ENCODE data around the gene FOXE3. TPM values are rescaled to one million over a fixed set of nuclear protein-coding genes. Genes with fewer than 3 reads are reported as not detected.

FOXE3 gene
- polyA plus RNA-seq, 2 of the 4 experiments (the other 2 are of a cell fraction): 0.08 TPM; not detected in 1

DNA sequence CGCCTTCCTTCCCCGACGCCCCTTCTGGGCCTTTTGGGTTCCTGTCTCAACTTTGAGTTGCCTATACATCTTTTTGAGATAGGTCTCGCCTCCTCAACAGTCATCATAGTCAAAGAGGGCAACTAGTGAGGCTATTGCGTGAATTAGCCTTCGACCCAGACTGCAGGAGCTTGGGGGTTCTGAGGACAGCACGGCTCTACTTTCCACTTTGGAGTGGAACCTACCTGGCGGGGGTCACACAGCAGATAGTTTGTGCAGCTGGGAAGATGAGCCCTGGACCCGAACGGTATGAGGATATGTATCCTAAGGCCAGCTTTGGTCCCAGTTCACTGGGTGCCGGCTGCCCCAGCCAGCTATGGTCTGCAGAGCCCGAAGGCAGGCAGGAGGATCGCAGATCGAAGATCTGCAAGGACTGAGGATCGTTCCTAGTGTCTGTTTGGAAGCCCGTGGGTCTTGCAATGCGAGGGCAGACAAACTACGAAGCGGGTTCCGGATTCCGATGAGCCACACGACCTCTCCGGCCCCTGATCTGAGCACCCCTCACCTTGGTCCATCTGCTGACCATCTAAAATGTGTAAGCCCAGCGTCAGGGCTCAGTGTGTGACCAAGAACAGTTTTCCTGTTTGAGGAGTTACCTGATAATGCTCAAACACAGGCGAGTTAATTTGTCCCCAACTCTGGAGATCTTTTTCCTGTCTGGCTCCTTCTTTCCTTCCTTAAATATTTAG is 29.9 kb downstream of the FOXE3 start:
- POLR2A ChIA-PET: no interaction called here

GRCh38 chr1:47448462-47449222 is 32.6 kb downstream of the FOXE3 start:
- WGBS (ENCODE audit: missing lambda C conversion rate): 72% methylated on average over 4 of the region's 4 CpGs
- Histone ChIP-seq H3K27ac (no peak overlapping the region), H3K4me1 (no peaks in the 10 kb centered on the region), H3K9me3 (no peaks in the 10 kb centered on the region), H3K4me3 (no peak overlapping the region), H3K4me2 (no peak overlapping the region)
- peak in 1 of 2 experiments; percentile 14; a peak in 1 of 6 replicates for ATAC-seq
- no peak for TF ChIP-seq MAFK (IDR thresholded peaks at IDR 0.05; ENCODE audit: partially characterized antibody)
- no peak for TF ChIP-seq FOXS1 (CRISPR knock-in tag; IDR thresholded peaks at IDR 0.05)
- no peak for FAIRE-seq
- DNase-seq (ENCODE audit: low read depth in 1 of 2, low spot score in 1 of 2): no peak
- ChIA-PET CTCF (interaction anchor here (0.8 to 4.1 kb wide), 12 partner anchors 10 to 277 kb away, joined by 3 to 52 read pairs (median 4); partner anchors contain the start of gene FOXD2), POLR2A (no interaction called here)

More for the DNA sequence above, 29.9 kb downstream of the FOXE3 start:
- no peak overlapping the region for H3K4me3 ChIP-seq
- H3K4me2 ChIP-seq: no peak overlapping the region
- CTCF ChIA-PET: interaction anchor here (1.3 kb wide), 1 partner anchor 9 kb away, joined by 6 read pairs; the partner anchor contains the start of gene FOXD2
- H3K4me1 ChIP-seq: no peaks in the 10 kb centered on the region
- H3K27ac ChIP-seq: no peak overlapping the region
- WGBS (ENCODE audit: missing lambda C conversion rate): 83% methylated on average over 21 of the region's 25 CpGs
- ATAC-seq (no peak), FAIRE-seq (no peak), DNase-seq (ENCODE audit: low read depth in 1 of 2, low spot score in 1 of 2) (no peak)
- H3K9me3 ChIP-seq: no peaks in the 10 kb centered on the region
- TF ChIP-seq EHF (CRISPR knock-in tag; IDR thresholded peaks at IDR 0.05) (no peak), HOXA7 (CRISPR knock-in tag; IDR thresholded peaks at IDR 0.05) (no peak), BHLHE40 (IDR thresholded peaks at IDR 0.05; ENCODE audit: low read depth, low read length) (no peak), POLR2AphosphoS2 (conservative IDR thresholded peaks at IDR 0.05; ENCODE audit: low read length) (no peak), FOSL2 (IDR thresholded peaks at IDR 0.05) (no peak), FOSL2 (CRISPR knock-in tag; IDR thresholded peaks at IDR 0.05) (no peak), ZNF302 (CRISPR knock-in tag; IDR thresholded peaks at IDR 0.05) (no peak), MAFK (IDR thresholded peaks at IDR 0.05; ENCODE audit: partially characterized antibody) (no peak), RFX5 (IDR thresholded peaks at IDR 0.05) (no peak), ZFP36 (IDR thresholded peaks at IDR 0.05; ENCODE audit: borderline replicate concordance, partially characterized antibody) (no peak), RARB (CRISPR knock-in tag; IDR thresholded peaks at IDR 0.05) (no peak), ESRRA (IDR thresholded peaks at IDR 0.05; ENCODE audit: borderline replicate concordance, low read length) (no peak), POLR2A (IDR thresholded peaks at IDR 0.05; ENCODE audit: low read length) (no peak), HOXB5 (CRISPR knock-in tag; IDR thresholded peaks at IDR 0.05) (no peak), HOXB13 (CRISPR knock-in tag; IDR thresholded peaks at IDR 0.05; ENCODE audit: low read depth) (no peak), CBX2 (IDR thresholded peaks at IDR 0.05; ENCODE audit: borderline replicate concordance, low read depth) (no peak), NR3C1 (IDR thresholded peaks at IDR 0.05) (no peak)
- TF ChIP-seq, protein P1, sequence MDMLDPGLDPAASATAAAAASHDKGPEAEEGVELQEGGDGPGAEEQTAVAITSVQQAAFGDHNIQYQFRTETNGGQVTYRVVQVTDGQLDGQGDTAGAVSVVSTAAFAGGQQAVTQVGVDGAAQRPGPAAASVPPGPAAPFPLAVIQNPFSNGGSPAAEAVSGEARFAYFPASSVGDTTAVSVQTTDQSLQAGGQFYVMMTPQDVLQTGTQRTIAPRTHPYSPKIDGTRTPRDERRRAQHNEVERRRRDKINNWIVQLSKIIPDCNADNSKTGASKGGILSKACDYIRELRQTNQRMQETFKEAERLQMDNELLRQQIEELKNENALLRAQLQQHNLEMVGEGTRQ (IDR thresholded peaks at IDR 0.05): no peak
- TF ChIP-seq, protein P2, sequence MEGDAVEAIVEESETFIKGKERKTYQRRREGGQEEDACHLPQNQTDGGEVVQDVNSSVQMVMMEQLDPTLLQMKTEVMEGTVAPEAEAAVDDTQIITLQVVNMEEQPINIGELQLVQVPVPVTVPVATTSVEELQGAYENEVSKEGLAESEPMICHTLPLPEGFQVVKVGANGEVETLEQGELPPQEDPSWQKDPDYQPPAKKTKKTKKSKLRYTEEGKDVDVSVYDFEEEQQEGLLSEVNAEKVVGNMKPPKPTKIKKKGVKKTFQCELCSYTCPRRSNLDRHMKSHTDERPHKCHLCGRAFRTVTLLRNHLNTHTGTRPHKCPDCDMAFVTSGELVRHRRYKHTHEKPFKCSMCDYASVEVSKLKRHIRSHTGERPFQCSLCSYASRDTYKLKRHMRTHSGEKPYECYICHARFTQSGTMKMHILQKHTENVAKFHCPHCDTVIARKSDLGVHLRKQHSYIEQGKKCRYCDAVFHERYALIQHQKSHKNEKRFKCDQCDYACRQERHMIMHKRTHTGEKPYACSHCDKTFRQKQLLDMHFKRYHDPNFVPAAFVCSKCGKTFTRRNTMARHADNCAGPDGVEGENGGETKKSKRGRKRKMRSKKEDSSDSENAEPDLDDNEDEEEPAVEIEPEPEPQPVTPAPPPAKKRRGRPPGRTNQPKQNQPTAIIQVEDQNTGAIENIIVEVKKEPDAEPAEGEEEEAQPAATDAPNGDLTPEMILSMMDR (IDR thresholded peaks at IDR 0.05): no peak

All from A549 (cell line).